ENCODE data around the gene THEM4.

DNA sequence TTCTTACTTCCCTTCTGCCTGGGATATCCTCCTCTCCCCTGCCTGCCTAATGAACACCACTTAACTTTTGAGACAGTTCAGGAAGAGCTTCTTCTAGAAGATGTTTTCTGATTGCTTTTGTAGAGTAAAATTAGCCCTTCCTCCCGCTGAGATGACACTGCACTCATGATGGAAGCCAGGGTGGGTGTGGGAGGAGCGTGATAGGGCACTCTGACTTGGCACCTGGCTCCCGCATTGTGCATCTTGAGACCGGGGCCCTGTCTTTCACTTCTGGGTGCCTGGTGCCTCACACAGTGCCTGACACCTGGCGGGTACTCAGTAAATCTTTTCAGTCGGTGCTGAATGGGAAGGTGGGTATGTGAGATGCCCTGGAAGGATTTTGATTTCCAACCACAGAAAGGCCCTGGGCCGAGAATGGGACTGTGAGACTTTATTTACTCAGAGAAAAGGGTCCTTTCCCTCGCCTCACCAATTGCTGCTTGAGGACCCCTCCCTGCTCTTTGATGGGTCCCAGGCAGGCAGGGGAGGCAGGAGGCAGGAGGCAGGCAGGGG, 62.5 kb downstream of the THEM4 start:
- TF ChIP-seq RARB (CRISPR knock-in tag; IDR thresholded peaks at IDR 0.05) = no peak
- no peak for TF ChIP-seq BACH2 (CRISPR knock-in tag; IDR thresholded peaks at IDR 0.05; ENCODE audit: borderline replicate concordance)
- no peak for TF ChIP-seq ESRRG (CRISPR knock-in tag; IDR thresholded peaks at IDR 0.05)
- TF ChIP-seq, protein P1, sequence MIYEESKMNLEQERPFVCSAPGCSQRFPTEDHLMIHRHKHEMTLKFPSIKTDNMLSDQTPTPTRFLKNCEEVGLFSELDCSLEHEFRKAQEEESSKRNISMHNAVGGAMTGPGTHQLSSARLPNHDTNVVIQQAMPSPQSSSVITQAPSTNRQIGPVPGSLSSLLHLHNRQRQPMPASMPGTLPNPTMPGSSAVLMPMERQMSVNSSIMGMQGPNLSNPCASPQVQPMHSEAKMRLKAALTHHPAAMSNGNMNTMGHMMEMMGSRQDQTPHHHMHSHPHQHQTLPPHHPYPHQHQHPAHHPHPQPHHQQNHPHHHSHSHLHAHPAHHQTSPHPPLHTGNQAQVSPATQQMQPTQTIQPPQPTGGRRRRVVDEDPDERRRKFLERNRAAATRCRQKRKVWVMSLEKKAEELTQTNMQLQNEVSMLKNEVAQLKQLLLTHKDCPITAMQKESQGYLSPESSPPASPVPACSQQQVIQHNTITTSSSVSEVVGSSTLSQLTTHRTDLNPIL (CRISPR knock-in tag; IDR thresholded peaks at IDR 0.05; ENCODE audit: low read depth) = no peak
- no peak for TF ChIP-seq TOX (CRISPR knock-in tag; IDR thresholded peaks at IDR 0.05; ENCODE audit: borderline replicate concordance)
- no peak for TF ChIP-seq ISL1 (CRISPR knock-in tag; IDR thresholded peaks at IDR 0.05)
- no peak for TF ChIP-seq ARNTL (CRISPR knock-in tag; IDR thresholded peaks at IDR 0.05; ENCODE audit: borderline replicate concordance, low read depth)
- TF ChIP-seq ZFP3 (CRISPR knock-in tag; IDR thresholded peaks at IDR 0.05) = no peak
- TF ChIP-seq, protein P2, sequence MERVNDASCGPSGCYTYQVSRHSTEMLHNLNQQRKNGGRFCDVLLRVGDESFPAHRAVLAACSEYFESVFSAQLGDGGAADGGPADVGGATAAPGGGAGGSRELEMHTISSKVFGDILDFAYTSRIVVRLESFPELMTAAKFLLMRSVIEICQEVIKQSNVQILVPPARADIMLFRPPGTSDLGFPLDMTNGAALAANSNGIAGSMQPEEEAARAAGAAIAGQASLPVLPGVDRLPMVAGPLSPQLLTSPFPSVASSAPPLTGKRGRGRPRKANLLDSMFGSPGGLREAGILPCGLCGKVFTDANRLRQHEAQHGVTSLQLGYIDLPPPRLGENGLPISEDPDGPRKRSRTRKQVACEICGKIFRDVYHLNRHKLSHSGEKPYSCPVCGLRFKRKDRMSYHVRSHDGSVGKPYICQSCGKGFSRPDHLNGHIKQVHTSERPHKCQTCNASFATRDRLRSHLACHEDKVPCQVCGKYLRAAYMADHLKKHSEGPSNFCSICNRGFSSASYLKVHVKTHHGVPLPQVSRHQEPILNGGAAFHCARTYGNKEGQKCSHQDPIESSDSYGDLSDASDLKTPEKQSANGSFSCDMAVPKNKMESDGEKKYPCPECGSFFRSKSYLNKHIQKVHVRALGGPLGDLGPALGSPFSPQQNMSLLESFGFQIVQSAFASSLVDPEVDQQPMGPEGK (CRISPR knock-in tag; IDR thresholded peaks at IDR 0.05; ENCODE audit: borderline replicate concordance) = no peak
